ENCODE measurements around the gene SEMA4A. TPM values are rescaled to one million over a fixed set of nuclear protein-coding genes. Genes with fewer than 3 reads are reported as not detected.
A peak's percentile ranks its signal among the peaks of the same experiment; 100 is the strongest.

Gene SEMA4A
- total RNA-seq, 3 donors from 2014 or later: 2.1 to 7.6 (median 5.5) TPM

GRCh38 chr1:156134716-156135435 lies 18.5 kb upstream of the SEMA4A start:
- Histone ChIP-seq H3K4me3 (no peak overlapping the region), H3K9me3 (no peaks in the 10 kb centered on the region), H3K4me1 (ENCODE audit: low read depth) (peaks cover 6% of the 10 kb centered on the region), H3K36me3 (ENCODE audit: low read depth) (peaks cover 19% of the 10 kb centered on the region)
- no peak for TF ChIP-seq CTCF (IDR thresholded peaks at IDR 0.05)
- no peak for ATAC-seq
- no peak for DNase-seq
- intact Hi-C loops (cut with DNase I, micrococcal nuclease): loop anchor here (5.0 kb wide), 2 partner anchors 38 to 43 kb away; no protein-coding TSS in a partner anchor

GRCh38 chr1:156135930-156136871 lies 17.2 kb upstream of the SEMA4A start:
- intact Hi-C loops (cut with DNase I, micrococcal nuclease): loop anchor here in 1 of 2 donors (5.0 kb wide), 1 partner anchor 44 kb away; no protein-coding TSS in a partner anchor
- peaks cover 19% of the 10 kb centered on the region for H3K36me3 ChIP-seq (ENCODE audit: low read depth)
- no peaks in the 10 kb centered on the region for H3K4me1 ChIP-seq (ENCODE audit: low read depth)
- DNase-seq (no peak), ATAC-seq (no peak)
- no peak overlapping the region for H3K4me3 ChIP-seq
- H3K9me3 ChIP-seq: no peaks in the 10 kb centered on the region
- no peak for TF ChIP-seq CTCF (IDR thresholded peaks at IDR 0.05)

GRCh38 chr1:156136970-156137483 lies 16.4 kb upstream of the SEMA4A start:
- peaks cover 15% of the 10 kb centered on the region for H3K36me3 ChIP-seq (ENCODE audit: low read depth)
- H3K9me3 ChIP-seq: no peaks in the 10 kb centered on the region
- intact Hi-C loops (cut with DNase I, micrococcal nuclease): loop anchor here in 1 of 2 donors (5.0 kb wide), 1 partner anchor 45 kb away; no protein-coding TSS in a partner anchor
- H3K4me3 ChIP-seq: no peak overlapping the region
- DNase-seq: no peak
- no peak for ATAC-seq
- H3K4me1 ChIP-seq (ENCODE audit: low read depth): no peaks in the 10 kb centered on the region
- TF ChIP-seq CTCF (IDR thresholded peaks at IDR 0.05): no peak

- no peak for TF ChIP-seq CTCF (IDR thresholded peaks at IDR 0.05)
- DNase-seq (no peak), ATAC-seq (no peak)
- no peaks in the 10 kb centered on the region for H3K9me3 ChIP-seq
- intact Hi-C loops (cut with DNase I, micrococcal nuclease): loop anchor here in 1 of 2 donors (5.0 kb wide), 1 partner anchor 46 kb away; no protein-coding TSS in a partner anchor
- peaks cover 15% of the 10 kb centered on the region for H3K36me3 ChIP-seq (ENCODE audit: low read depth)
- no peaks in the 10 kb centered on the region for H3K4me1 ChIP-seq (ENCODE audit: low read depth)
- no peak overlapping the region for H3K4me3 ChIP-seq
These were observed 14.9 kb upstream of the SEMA4A start for GRCh38 chr1:156138458-156138867.

GRCh38 chr1:156140879-156141707 lies 12.3 kb upstream of the SEMA4A start:
- TF ChIP-seq CTCF (IDR thresholded peaks at IDR 0.05): no peak
- intact Hi-C loops (cut with DNase I, micrococcal nuclease): no loop called here
- DNase-seq (peak in 1 of 3 donors; percentile 32), ATAC-seq (peak; percentile 18)
- no peaks in the 10 kb centered on the region for H3K9me3 ChIP-seq
- peaks cover 7% of the 10 kb centered on the region for H3K36me3 ChIP-seq (ENCODE audit: low read depth)
- no peaks in the 10 kb centered on the region for H3K4me1 ChIP-seq (ENCODE audit: low read depth)
- no peak overlapping the region for H3K4me3 ChIP-seq
